IMR-90 (cell line): Measurements from ENCODE around the gene MATN3.

Experiments
- BHLHE40 ChIP-seq: fragments of 150-350 bp; IDR thresholded peaks from 2 replicates; pipeline ENCODE4 v1.6.1; 2016; ENCODE audit warnings: mild to moderate bottlenecking, low read depth, low read length
- CEBPB ChIP-seq: IDR thresholded peaks from 2 replicates; pipeline ENCODE4 v1.6.1; 2012; ENCODE audit warnings: low read depth, low read length, improper control_type of control experiment
- ELK1 ChIP-seq: fragments of 150-350 bp; IDR thresholded peaks from 2 replicates; pipeline ENCODE4 v1.6.1; 2016; ENCODE audit warnings: low read depth, mild to moderate bottlenecking, low read length, moderate library complexity, borderline replicate concordance
- MAFK ChIP-seq: IDR thresholded peaks from 2 replicates; pipeline ENCODE4 v1.6.1; 2012; ENCODE audit warnings: low read depth, low read length, improper control_type of control experiment
- MAZ ChIP-seq: IDR thresholded peaks from 2 replicates; pipeline ENCODE4 v1.6.1; 2012; ENCODE audit warnings: low read depth, mild to moderate bottlenecking, low read length, improper control_type of control experiment, moderate library complexity, borderline replicate concordance
- NFE2L2 ChIP-seq: fragments of 150-350 bp; IDR thresholded peaks from 2 replicates; pipeline ENCODE4 v1.6.1; 2016; ENCODE audit warnings: low read depth, mild to moderate bottlenecking, low read length
- POLR2A ChIP-seq: IDR thresholded peaks from 2 replicates; pipeline ENCODE4 v1.6.1; 2012; ENCODE audit warnings: mild to moderate bottlenecking, low read depth, low read length
- RAD21 ChIP-seq: IDR thresholded peaks from 2 replicates; pipeline ENCODE4 v1.6.1; 2012; ENCODE audit warnings: low read length, improper control_type of control experiment
- RCOR1 ChIP-seq: IDR thresholded peaks from 2 replicates; pipeline ENCODE4 v1.6.1; 2012; ENCODE audit warnings: mild to moderate bottlenecking, low read length, improper control_type of control experiment; ENCODE audit not compliant: insufficient replicate concordance
- RFX5 ChIP-seq: IDR thresholded peaks from 2 replicates; pipeline ENCODE4 v1.8.0; 2012; ENCODE audit warnings: low read depth, mild to moderate bottlenecking, low read length, moderate library complexity
- SMC3 ChIP-seq: fragments of 150-350 bp; IDR thresholded peaks from 2 replicates; pipeline ENCODE4 v1.6.1; 2016; ENCODE audit warnings: low read depth, mild to moderate bottlenecking, antibody characterized with exemption, low read length, moderate library complexity
- USF2 ChIP-seq: fragments of 150-350 bp; IDR thresholded peaks from 2 replicates; pipeline ENCODE4 v1.6.1; 2017; ENCODE audit warnings: mild to moderate bottlenecking, antibody characterized with exemption, low read length, low read depth
- TF ChIP-seq, protein P1 (sequence below): conservative IDR thresholded peaks from 2 replicates; pipeline ENCODE4 v1.5.1; 2012; ENCODE audit warnings: mild to moderate bottlenecking, low read depth, low read length, improper control_type of control experiment

- TF ChIP-seq CEBPB (no peak), RAD21 (no peak), POLR2A (no peak), USF2 (no peak), SMC3 (no peak), MAZ (no peak), NFE2L2 (no peak), BHLHE40 (no peak), RCOR1 (no peak), RFX5 (no peak), MAFK (no peak), ELK1 (no peak)
- TF ChIP-seq, protein P1, sequence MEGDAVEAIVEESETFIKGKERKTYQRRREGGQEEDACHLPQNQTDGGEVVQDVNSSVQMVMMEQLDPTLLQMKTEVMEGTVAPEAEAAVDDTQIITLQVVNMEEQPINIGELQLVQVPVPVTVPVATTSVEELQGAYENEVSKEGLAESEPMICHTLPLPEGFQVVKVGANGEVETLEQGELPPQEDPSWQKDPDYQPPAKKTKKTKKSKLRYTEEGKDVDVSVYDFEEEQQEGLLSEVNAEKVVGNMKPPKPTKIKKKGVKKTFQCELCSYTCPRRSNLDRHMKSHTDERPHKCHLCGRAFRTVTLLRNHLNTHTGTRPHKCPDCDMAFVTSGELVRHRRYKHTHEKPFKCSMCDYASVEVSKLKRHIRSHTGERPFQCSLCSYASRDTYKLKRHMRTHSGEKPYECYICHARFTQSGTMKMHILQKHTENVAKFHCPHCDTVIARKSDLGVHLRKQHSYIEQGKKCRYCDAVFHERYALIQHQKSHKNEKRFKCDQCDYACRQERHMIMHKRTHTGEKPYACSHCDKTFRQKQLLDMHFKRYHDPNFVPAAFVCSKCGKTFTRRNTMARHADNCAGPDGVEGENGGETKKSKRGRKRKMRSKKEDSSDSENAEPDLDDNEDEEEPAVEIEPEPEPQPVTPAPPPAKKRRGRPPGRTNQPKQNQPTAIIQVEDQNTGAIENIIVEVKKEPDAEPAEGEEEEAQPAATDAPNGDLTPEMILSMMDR = no peak
Observed at GRCh38 chr2:20016346-20016745, 3.9 kb upstream of the MATN3 start.
